ENCODE data around the gene FERMT2.

GRCh38 chr14:52856139-52856538, 94.7 kb downstream of the FERMT2 start:
- TF ChIP-seq JUNB (IDR thresholded peaks at IDR 0.05) (no peak), MAX (IDR thresholded peaks at IDR 0.05) (no peak), POLR2A (IDR thresholded peaks at IDR 0.05; ENCODE audit: low read length) (no peak), CTCF (IDR thresholded peaks at IDR 0.05) (no peak), REST (IDR thresholded peaks at IDR 0.05) (no peak), EP300 (IDR thresholded peaks at IDR 0.05) (no peak), HMGXB4 (CRISPR knock-in tag; IDR thresholded peaks at IDR 0.05; ENCODE audit: borderline replicate concordance) (no peak), NPAS2 (CRISPR knock-in tag; IDR thresholded peaks at IDR 0.05; ENCODE audit: borderline replicate concordance) (no peak), RNF2 (IDR thresholded peaks at IDR 0.05; ENCODE audit: borderline replicate concordance, low read depth) (no peak), EHMT2 (IDR thresholded peaks at IDR 0.05; ENCODE audit: low read depth) (no peak), HDAC2 (IDR thresholded peaks at IDR 0.05) (no peak), CHD2 (IDR thresholded peaks at IDR 0.05; ENCODE audit: low read length, partially characterized antibody) (no peak), KDM1A (IDR thresholded peaks at IDR 0.05; ENCODE audit: low read depth) (no peak)
